Stimulated activated CD4-positive, alpha-beta T cell treated with anti-CD3 and anti-CD28 coated beads, Interleukin-4, amount 100 ng/mL, for 4 hours (primary cell): ENCODE data around the gene BCL7A.

Experiments
- DNase-seq, 2 experiments: peaks; one replicate each; pipeline ENCODE4 v3.0.0-alpha.2; 2020

BCL7A gene

DNA sequence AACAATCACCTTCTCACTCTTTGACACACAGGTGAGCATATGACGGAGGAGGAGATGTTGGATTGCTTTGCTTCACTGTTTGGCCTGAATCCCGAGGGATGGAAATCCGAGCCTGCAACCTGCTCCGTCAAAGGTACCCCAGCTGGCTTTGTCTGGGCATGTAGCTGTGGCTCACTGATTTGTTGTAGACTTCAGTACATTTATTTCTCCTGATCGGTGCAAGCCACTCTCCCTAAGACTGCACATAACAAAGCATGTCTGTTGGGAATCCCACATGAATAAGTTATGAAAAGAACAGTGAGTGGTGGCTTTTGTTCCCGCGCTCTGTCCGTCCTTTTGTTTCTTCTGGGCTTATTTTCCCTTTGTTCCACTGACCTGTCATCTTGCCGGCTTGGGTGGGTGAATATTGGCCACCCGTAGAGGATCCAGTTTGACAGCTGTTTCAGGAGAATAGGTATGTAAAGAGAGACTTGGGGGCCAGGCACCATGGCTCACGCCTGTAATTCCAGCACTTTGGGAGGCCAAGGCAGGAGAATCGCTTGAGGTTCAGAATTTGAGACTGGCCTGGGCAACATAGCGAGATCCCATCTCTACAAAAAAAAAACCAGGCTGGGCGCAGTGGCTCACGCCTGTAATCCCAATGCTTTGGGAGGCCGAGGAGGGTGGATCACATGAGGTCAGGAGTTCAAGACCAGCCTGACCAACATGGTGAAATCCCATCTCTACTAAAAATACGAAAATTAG lies 20.0 kb upstream of the BCL7A start:
- no peak for DNase-seq

DNA sequence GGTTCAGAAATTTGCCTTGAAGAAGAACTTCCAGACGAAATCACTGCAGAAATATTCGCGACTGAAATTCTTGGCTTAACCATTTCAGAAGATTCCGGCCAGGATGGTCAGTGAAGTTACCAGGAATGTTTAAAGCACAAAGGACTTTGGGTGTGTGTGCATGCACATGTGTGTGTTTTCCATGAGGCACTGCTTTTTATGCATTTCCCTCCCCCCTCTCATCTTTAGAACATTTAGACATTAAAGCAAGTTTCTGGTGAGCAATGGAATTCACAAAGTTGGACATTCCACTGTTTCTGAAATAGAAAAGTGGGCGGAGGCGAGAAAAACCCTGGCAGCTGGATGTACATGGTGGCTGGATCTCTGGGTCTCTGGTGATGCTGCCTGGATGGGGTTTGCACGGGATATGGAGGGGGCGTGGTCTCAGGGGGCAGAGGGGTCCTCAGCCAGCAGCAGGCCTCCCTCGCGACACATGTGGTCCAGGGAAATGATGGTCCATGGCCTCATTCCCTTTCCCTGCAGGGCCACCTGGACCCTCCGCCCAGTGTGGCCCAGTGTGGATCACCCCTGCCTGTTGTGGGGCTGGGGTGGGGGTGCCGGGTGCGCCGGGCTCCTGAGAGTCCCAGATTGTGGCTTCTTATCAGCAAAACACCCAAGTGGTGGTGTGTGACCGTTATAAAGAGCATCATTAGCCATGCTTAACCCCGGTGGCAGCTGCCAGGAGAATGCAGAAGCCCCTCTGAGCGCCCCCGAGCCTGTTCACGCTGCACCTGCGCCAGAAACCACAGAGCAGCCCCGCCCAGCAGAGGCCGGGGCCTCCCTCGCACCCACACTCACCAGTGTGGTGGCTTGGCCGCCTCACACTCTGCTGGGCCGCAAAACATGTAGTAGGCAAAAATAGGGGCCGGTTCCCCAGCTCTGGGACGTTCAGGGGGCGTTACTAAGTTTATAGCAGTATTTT lies 17.8 kb upstream of the BCL7A start:
- DNase-seq = no peak

- no peak for DNase-seq
Observed at GRCh38 chr12:122004633-122005071, 17.0 kb upstream of the BCL7A start.

DNA sequence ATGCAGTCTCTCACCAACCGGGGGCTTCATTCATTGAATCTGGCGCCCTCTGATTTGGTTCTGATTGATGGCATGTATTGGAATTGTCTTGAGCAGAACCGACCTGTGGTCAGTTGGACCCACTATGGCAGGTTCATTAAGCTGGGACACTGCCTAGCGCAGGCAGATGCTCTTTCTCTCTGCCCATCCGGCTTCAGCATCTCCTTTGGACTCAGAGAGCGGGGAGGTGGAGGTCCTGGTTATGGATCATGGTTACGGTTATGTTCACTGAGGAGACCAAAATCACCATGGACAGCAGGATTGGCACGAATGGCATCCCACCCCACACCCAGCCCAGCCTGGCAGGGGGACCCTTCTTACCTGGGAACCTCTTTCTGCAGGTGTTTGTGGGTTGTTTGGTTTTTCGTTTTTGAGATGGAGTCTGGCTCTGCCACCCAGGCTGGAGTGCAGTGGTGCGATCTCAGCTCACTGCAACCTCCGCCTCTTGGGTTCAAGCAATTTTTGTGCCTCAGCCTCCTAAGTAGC lies 16.4 kb upstream of the BCL7A start:
- no peak for DNase-seq

- DNase-seq = no peak
Observed at GRCh38 chr12:122006186-122006926, 15.3 kb upstream of the BCL7A start.

DNA sequence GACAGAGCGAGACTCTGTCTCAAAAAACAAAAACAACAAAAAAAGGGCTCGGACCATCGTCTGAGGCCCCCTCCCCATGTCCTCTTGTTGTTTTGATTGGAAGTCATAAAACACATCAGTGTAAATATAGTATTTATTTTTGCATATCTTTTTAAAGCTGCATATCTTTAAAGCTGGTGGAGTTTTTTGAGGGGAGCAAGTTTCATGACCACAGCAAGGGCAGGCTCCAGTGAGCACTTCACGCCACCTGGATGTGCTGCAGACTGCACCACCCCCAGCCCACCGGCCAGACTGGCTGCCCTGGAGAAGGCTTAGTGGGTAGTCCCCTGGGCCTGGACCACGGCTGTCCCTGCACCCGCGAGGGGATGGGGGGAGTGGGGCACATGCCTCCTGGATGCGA lies 11.9 kb upstream of the BCL7A start:
- no peak for DNase-seq

- DNase-seq = no peak
Observed at GRCh38 chr12:122012184-122012583, 9.5 kb upstream of the BCL7A start.

- no peak for DNase-seq
Observed at GRCh38 chr12:122013136-122013535, 8.5 kb upstream of the BCL7A start.

GRCh38 chr12:122013791-122014590 lies 7.7 kb upstream of the BCL7A start:
- no peak for DNase-seq

DNA sequence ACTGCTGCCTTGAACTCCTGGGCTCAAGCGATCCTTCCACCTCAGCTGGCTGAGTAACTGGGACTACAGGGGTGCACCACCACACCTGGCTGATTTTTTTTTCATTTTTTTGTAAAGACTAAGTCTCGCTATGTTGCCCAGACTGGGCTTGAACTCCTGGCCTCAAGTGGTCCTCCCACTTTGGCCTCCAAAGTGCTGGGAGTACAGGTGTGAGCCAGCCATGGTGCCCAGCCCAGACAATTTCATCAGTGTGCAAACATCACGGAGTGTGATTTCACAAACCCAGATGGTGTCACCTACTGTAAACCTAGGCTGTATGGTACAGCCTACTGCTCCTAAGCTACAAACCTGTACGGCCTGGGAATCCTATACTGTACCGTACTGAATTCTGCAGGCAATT lies 6.9 kb upstream of the BCL7A start:
- no peak for DNase-seq

GRCh38 chr12:122018457-122018856 lies 3.2 kb upstream of the BCL7A start:
- DNase-seq = no peak

DNA sequence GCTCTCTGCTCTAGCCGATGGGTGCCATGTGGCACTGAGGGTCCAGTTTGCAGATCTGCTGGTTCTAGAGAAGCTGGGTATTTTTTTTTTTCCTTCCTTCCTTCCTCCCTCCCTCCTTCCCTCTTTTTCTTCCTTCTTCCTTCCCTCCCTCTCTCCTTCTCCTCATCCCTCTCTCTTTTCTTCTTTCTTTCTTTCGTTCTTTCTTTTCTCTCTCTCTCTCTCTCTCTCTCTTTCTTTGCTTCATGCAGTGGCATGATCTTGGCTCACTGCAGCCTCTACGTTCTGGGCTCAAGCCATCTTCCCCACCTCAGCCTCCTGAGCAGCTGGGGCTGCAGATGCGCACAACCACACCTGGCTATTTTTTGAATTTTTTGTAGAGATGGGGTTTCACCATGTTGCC lies 2.7 kb upstream of the BCL7A start:
- DNase-seq = no peak

DNA sequence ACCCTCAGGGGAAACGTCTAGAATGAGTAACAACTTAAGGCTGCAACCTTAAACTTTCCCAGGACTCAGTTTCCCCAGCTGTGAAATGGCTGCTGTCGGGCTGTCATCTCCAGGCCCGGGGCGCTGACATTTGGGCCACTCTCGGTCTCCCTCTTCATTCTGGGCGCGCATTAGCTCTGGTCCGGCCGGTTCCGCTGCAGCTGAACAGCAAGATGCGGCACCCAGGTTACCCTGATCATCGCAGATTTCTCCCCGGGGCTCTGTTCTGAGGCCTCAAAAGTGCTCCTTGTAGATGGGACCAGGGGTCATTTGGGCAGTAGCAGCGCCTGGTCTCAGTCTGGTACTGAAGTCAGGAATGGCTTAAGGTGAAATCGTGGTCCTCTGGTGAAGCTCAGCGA lies 890 bp upstream of the BCL7A start:
- DNase-seq = no peak

GRCh38 chr12:122021193-122021821 lies 377 bp upstream of the BCL7A start:
- DNase-seq = peak in 1 of 2 experiments; percentile 19

GRCh38 chr12:122022393-122023338 lies 982 bp downstream of the BCL7A start:
- DNase-seq = peak in 1 of 2 experiments; percentile 41

DNA sequence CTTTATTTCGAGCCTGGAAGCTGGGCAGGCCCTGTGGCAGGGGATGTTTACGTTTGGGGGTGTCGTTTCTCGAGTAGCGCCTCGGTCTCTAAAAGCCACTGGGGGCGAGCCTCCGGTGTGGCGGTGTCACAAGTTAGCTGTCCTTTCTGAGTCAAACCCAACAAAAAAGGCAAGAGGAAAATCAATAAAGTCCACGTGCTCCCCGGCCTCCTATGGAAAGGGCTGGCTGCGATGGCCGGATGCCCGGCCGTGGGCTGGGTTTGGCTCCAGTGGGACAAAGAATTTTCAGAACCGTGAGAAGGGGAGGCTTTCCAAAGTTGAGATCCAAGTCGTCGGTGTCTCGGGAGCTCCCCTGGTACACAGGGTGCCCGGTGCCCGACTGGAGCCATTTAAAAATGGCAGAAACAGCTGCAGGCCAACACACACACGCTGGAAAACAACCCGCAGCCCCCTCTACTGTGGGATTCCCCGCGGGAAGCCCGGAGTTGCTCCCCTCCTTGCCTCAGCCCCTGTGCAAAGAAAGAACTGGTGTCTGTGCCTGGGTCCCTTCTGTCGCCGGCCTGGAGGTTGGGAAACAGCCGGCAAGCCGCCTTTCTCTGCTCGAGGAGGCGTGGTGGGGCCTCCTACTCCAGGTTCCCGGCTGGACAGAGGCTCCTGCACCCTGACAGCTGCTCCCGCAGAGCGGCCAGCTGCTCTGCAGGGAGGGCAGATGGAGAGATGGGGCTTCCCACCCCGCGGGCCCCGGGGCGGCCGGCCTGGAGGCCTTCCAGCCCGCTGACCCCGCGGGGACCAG lies 1.9 kb downstream of the BCL7A start:
- DNase-seq = peak in 1 of 2 experiments; percentile 14

- no peak for DNase-seq
Observed at GRCh38 chr12:122024132-122024785, 2.6 kb downstream of the BCL7A start.

GRCh38 chr12:122026706-122027333 lies 5.1 kb downstream of the BCL7A start:
- DNase-seq = no peak
